VCaP (cell line): ENCODE data around the gene SLC22A16.

ENCODE experiments used
- H3K27ac ChIP-seq: fragments of 450-650 bp; 2 replicates; pipeline ENCODE4 v1.5.1; 2017
- TF ChIP-seq, protein P1 (sequence below): fragments of 450-650 bp; conservative IDR thresholded peaks from 2 replicates; pipeline ENCODE4 v1.5.1; 2017; ENCODE audit warnings: mild to moderate bottlenecking, moderate library complexity

The SLC22A16 gene

DNA sequence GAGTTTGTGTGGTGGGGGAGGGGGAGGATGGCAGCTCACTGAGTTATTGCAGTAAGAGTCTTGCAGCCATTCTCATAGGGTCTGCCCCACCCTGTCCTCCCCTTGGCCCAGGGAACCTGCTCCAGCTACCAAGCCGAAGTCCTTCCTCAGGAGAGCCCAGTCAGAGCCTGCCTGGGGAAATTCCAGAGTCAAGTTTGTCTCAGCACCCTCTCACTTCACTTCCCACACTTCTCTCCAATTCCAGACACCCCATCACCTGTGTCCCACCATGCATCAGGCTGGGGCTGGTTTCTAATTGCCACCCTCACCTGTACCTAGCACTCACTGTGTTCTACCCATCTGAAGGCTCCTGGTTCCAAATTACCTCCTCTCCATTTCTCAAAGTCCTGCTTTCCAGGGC is 10.3 kb upstream of the SLC22A16 start:
- H3K27ac ChIP-seq = peak overlapping the region; percentile 76; the same call in 1 of the 2 replicates
- TF ChIP-seq, protein P1, sequence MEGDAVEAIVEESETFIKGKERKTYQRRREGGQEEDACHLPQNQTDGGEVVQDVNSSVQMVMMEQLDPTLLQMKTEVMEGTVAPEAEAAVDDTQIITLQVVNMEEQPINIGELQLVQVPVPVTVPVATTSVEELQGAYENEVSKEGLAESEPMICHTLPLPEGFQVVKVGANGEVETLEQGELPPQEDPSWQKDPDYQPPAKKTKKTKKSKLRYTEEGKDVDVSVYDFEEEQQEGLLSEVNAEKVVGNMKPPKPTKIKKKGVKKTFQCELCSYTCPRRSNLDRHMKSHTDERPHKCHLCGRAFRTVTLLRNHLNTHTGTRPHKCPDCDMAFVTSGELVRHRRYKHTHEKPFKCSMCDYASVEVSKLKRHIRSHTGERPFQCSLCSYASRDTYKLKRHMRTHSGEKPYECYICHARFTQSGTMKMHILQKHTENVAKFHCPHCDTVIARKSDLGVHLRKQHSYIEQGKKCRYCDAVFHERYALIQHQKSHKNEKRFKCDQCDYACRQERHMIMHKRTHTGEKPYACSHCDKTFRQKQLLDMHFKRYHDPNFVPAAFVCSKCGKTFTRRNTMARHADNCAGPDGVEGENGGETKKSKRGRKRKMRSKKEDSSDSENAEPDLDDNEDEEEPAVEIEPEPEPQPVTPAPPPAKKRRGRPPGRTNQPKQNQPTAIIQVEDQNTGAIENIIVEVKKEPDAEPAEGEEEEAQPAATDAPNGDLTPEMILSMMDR = no peak

- TF ChIP-seq, protein P1 = no peak
- peak overlapping the region; percentile 76 for H3K27ac ChIP-seq
Measured at GRCh38 chr6:110485491-110485890, 9.1 kb upstream of the SLC22A16 start.

- TF ChIP-seq, protein P1 = no peak
- H3K27ac ChIP-seq = peak overlapping the region; percentile 76
Measured at GRCh38 chr6:110484321-110484720, 7.9 kb upstream of the SLC22A16 start.

DNA sequence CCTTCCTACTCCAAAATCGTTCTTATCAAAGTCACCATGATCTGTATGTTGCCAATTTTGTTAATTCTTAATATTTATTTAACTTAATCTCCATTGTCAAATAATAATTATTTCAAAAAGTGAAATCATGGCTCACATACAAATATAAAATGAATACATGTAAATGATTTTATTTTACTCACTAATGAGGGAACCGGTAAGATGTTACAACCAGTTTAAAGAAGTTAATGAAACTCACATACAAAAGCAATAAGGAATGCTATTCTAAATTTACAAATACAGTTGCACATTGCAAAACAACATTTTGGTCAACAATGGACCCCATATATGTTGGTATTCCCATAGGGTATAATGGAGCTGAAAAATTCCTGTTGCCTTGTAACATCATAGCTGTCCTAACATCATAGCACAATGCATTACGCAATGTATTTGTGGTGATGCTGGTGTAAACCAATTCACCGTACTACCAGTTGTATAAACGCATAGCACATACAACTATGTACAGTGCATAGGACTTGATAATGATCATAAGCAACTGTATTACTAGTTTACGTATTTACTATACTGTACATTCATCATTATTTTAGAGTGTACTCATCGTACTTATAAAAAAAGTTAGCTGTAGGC is 6.5 kb upstream of the SLC22A16 start:
- TF ChIP-seq, protein P1 = no peak
- H3K27ac ChIP-seq = peak overlapping the region; percentile 76

DNA sequence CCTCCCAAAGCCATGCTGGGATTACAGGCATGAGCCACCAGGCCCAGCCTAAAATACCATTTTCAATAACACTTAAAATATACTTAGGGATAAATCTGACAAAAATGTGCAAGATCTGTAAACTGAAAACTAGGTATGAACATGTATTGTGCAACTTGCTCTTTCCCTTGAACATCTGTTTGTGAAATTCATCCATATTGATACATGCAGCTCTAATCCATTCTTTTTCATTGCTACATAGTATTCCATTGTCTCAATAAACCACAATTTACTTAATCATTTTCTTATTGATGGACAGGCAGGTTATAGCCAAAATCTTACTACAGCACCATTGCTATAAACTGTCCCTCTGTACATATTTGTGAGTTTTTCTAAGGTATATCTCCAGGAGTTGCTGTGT is 4.7 kb upstream of the SLC22A16 start:
- no peak overlapping the region for H3K27ac ChIP-seq
- TF ChIP-seq, protein P1 = no peak

DNA sequence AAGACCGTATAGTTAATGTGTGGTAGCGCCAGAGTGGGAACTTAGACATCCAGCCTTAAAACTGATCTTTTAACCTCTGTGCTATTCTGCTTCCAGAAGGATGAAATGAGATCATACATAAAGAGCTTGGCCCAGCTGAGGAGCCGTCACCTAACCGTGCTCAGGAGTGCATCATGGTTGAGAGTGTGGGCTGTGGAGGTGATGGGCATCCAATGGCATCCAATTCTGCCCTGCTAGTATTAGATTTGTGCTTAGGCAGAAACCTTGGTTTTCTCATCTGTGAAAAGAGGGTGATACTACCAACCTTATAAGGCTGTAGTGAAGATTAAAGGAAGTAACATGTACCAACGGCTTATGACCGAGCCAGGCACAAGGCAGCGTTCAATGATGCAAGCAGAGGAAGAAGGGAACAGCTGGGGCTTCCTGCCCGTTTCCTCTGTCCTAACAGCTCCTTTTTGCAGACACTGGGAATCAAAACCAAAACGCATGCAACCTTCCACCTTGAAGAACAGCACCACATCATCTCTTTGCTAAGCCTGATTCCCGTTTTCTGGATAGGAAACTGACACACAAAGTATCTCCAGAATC is 1.3 kb downstream of the SLC22A16 start:
- TF ChIP-seq, protein P1 = no peak
- H3K27ac ChIP-seq = no peak overlapping the region

GRCh38 chr6:110474500-110474899 is 1.9 kb downstream of the SLC22A16 start:
- TF ChIP-seq, protein P1 = no peak
- H3K27ac ChIP-seq = no peak overlapping the region
